Neural progenitor cell (in vitro differentiated cells): ENCODE measurements around the gene SYNC. TPM values are rescaled to one million over a fixed set of nuclear protein-coding genes. Genes with fewer than 3 reads are reported as not detected.
"Not testable (repeated sequence)": the region's sequence is repeated elsewhere in the genome, so short reads cannot be mapped to it uniquely, and the experiment has no call there.

ENCODE experiments used
- DNase-seq: peaks from one replicate; pipeline ENCODE4 v3.0.0-alpha.2; 2016; ENCODE audit warnings: low spot score
- H2AFZ ChIP-seq: fragments of 200-600 bp; sonication (generic); replicated peaks from 2 replicates; pipeline ENCODE4 v1.6.1; 2016; ENCODE audit warnings: antibody characterized with exemption
- H3F3A ChIP-seq: fragments of 200-600 bp; sonication (generic); 2 replicates; pipeline ENCODE4 v1.6.1; 2016; ENCODE audit warnings: antibody characterized with exemption, low read depth
- H3K27ac ChIP-seq: fragments of 200-600 bp; sonication (generic); 2 replicates; pipeline ENCODE4 v1.5.1; 2016; ENCODE audit warnings: mild to moderate bottlenecking
- H3K27me3 ChIP-seq: fragments of 200-600 bp; sonication (generic); 2 replicates; pipeline ENCODE4 v1.6.1; 2016; ENCODE audit warnings: mild to moderate bottlenecking, moderate library complexity
- H3K36me3 ChIP-seq: fragments of 200-600 bp; sonication (generic); 2 replicates; pipeline ENCODE4 v1.5.1; 2016
- H3K4me1 ChIP-seq: fragments of 200-600 bp; sonication (generic); 2 replicates; pipeline ENCODE4 v1.6.1; 2016; ENCODE audit warnings: mixed run types
- H3K4me2 ChIP-seq: fragments of 200-600 bp; sonication (generic); 2 replicates; pipeline ENCODE4 v1.6.1; 2016
- H3K4me3 ChIP-seq: fragments of 200-600 bp; sonication (generic); 2 replicates; pipeline ENCODE4 v1.5.1; 2016
- H3K79me2 ChIP-seq: fragments of 200-600 bp; sonication (generic); 2 replicates; pipeline ENCODE4 v1.6.1; 2016; ENCODE audit warnings: low read depth
- H3K9ac ChIP-seq: fragments of 200-600 bp; sonication (generic); 2 replicates; pipeline ENCODE4 v1.6.1; 2016
- H3K9me3 ChIP-seq: fragments of 200-600 bp; sonication (generic); 2 replicates; pipeline ENCODE4 v1.5.1; 2016; ENCODE audit warnings: low read depth
- H4K20me1 ChIP-seq: fragments of 200-600 bp; sonication (generic); 2 replicates; pipeline ENCODE4 v1.6.1; 2016; ENCODE audit warnings: low read depth
- H3K27ac Mint-ChIP-seq: 3 replicates; pipeline ENCODE4 v1.8.0; 2021; ENCODE audit warnings: mixed read lengths
- H3K27me3 Mint-ChIP-seq: 2 replicates; pipeline ENCODE4 v1.8.0; 2022; ENCODE audit warnings: low read depth, mild to moderate bottlenecking, inconsistent platforms, moderate library complexity, mixed read lengths; ENCODE audit not compliant: insufficient read depth
- H3K36me3 Mint-ChIP-seq: 3 replicates; pipeline ENCODE4 v1.8.0; 2021; ENCODE audit warnings: mixed read lengths
- H3K4me1 Mint-ChIP-seq: 3 replicates; pipeline ENCODE4 v1.8.0; 2021; ENCODE audit warnings: mixed read lengths
- H3K4me3 Mint-ChIP-seq: 3 replicates; pipeline ENCODE4 v1.8.0; 2021; ENCODE audit warnings: mild to moderate bottlenecking, moderate library complexity, mixed read lengths
- H3K9me3 Mint-ChIP-seq: 3 replicates; pipeline ENCODE4 v1.8.0; 2020; ENCODE audit warnings: mixed read lengths
- CTCF ChIP-seq: fragments of 200-600 bp; sonication (generic); IDR thresholded peaks from 2 replicates; pipeline ENCODE4 v1.5.1; 2017; ENCODE audit warnings: antibody characterized with exemption, mild to moderate bottlenecking
- EZH2 ChIP-seq: fragments of 200-600 bp; sonication (generic); IDR thresholded peaks from 2 replicates; pipeline ENCODE4 v1.6.1; 2017; ENCODE audit warnings: antibody characterized with exemption, mild to moderate bottlenecking, moderate library complexity
- EZH2phosphoT487 ChIP-seq: fragments of 200-600 bp; sonication (generic); IDR thresholded peaks from 2 replicates; pipeline ENCODE4 v1.6.1; 2017; ENCODE audit warnings: antibody characterized with exemption
- total RNA-seq: library from RNA; depleted of rRNA; stranded (reverse); fragments of >200 nt; gene quantifications from 2 replicates; pipeline ENCODE4 v1.2.3, GENCODE V29; 2015; ENCODE audit warnings: low replicate concordance

SYNC gene
- total RNA-seq, 1 donor from 2014 or later: not detected

GRCh38 chr1:32676945-32677344, 25.6 kb downstream of the SYNC start:
- TF ChIP-seq EZH2phosphoT487 (no peak), EZH2 (no peak), CTCF (no peak)
- Histone ChIP-seq H3K4me2 (no peak overlapping the region), H3K36me3 (peaks cover 25% of the 10 kb centered on the region), H3K4me1 (no peaks in the 10 kb centered on the region), H2AFZ (no peak overlapping the region), H3F3A (peaks cover 44% of the 10 kb centered on the region), H3K79me2 (no peaks in the 10 kb centered on the region), H3K4me3 (no peak overlapping the region), H3K9ac (no peak overlapping the region), H4K20me1 (peaks cover 7% of the 10 kb centered on the region), H3K27ac (no peak overlapping the region), H3K27me3 (no peaks in the 10 kb centered on the region), H3K9me3 (no peaks in the 10 kb centered on the region)
- Mint-ChIP-seq H3K27me3 (peaks cover 2% of the 10 kb centered on the region), H3K4me1 (no peaks in the 10 kb centered on the region), H3K36me3 (peaks cover 37% of the 10 kb centered on the region), H3K27ac (no peak overlapping the region), H3K9me3 (no peaks in the 10 kb centered on the region), H3K4me3 (no peak overlapping the region)
- no peak for DNase-seq

GRCh38 chr1:32668716-32669115, 33.9 kb downstream of the SYNC start:
- H3K27me3 ChIP-seq, H3K4me1 Mint-ChIP-seq, H3K4me2 ChIP-seq, H3K9me3 Mint-ChIP-seq, H3K4me1 ChIP-seq, H3K27ac ChIP-seq, H3K9me3 ChIP-seq, DNase-seq, H3K27me3 Mint-ChIP-seq, H3K4me3 ChIP-seq, H3K27ac Mint-ChIP-seq, H3K9ac ChIP-seq, H3K4me3 Mint-ChIP-seq, H2AFZ ChIP-seq: not testable (repeated sequence)
- peaks cover 38% of the 10 kb centered on the region for H4K20me1 ChIP-seq
- H3F3A ChIP-seq: peaks cover 28% of the 10 kb centered on the region
- H3K79me2 ChIP-seq: peaks cover 52% of the 10 kb centered on the region
- peaks cover 39% of the 10 kb centered on the region for H3K36me3 ChIP-seq
- H3K36me3 Mint-ChIP-seq: peaks cover 48% of the 10 kb centered on the region

GRCh38 chr1:32666901-32667566, 35.5 kb downstream of the SYNC start:
- TF ChIP-seq EZH2 (no peak), EZH2phosphoT487 (no peak), CTCF (no peak)
- Histone ChIP-seq H3K9ac (no peak overlapping the region), H3F3A (peaks cover 24% of the 10 kb centered on the region), H3K36me3 (peaks cover 26% of the 10 kb centered on the region), H4K20me1 (peaks cover 31% of the 10 kb centered on the region), H3K79me2 (peaks cover 68% of the 10 kb centered on the region), H2AFZ (no peak overlapping the region), H3K9me3 (no peaks in the 10 kb centered on the region), H3K27ac (no peak overlapping the region), H3K4me3 (no peak overlapping the region), H3K4me2 (no peak overlapping the region), H3K4me1 (no peaks in the 10 kb centered on the region), H3K27me3 (no peaks in the 10 kb centered on the region)
- H3K4me3 Mint-ChIP-seq: no peak overlapping the region
- H3K9me3 Mint-ChIP-seq: no peaks in the 10 kb centered on the region
- H3K27me3 Mint-ChIP-seq: peaks cover 4% of the 10 kb centered on the region
- peaks cover 44% of the 10 kb centered on the region for H3K36me3 Mint-ChIP-seq
- H3K4me1 Mint-ChIP-seq: no peaks in the 10 kb centered on the region
- no peak for DNase-seq
- H3K27ac Mint-ChIP-seq: no peak overlapping the region

- Histone ChIP-seq H3K4me2 (no peak overlapping the region), H3K4me3 (no peak overlapping the region), H2AFZ (no peak overlapping the region), H3K9me3 (no peaks in the 10 kb centered on the region), H4K20me1 (peaks cover 28% of the 10 kb centered on the region), H3F3A (peaks cover 22% of the 10 kb centered on the region), H3K27me3 (no peaks in the 10 kb centered on the region), H3K4me1 (no peaks in the 10 kb centered on the region), H3K27ac (no peak overlapping the region), H3K9ac (no peak overlapping the region), H3K79me2 (peaks cover 78% of the 10 kb centered on the region), H3K36me3 (peaks cover 26% of the 10 kb centered on the region)
- DNase-seq: no peak
- Mint-ChIP-seq H3K9me3 (peaks cover 2% of the 10 kb centered on the region), H3K4me3 (no peak overlapping the region), H3K27ac (no peak overlapping the region), H3K4me1 (no peaks in the 10 kb centered on the region), H3K27me3 (peaks cover 4% of the 10 kb centered on the region), H3K36me3 (peaks cover 43% of the 10 kb centered on the region)
- TF ChIP-seq CTCF (no peak), EZH2 (no peak), EZH2phosphoT487 (no peak)
These were observed 36.7 kb downstream of the SYNC start for GRCh38 chr1:32665915-32666314.
